WTC11 (cell line): ENCODE results near the gene CXorf49. TPM values are rescaled to one million over a fixed set of nuclear protein-coding genes. Genes with fewer than 3 reads are reported as not detected.
"Not testable (repeated sequence)": the region's sequence is repeated elsewhere in the genome, so short reads cannot be mapped to it uniquely, and the experiment has no call there.

Experiments
- ATAC-seq: fragments of 200-7000 bp; cut with Tn5 transposase; 2 replicates; pipeline ENCODE4 v1.10.0; 2021; ENCODE audit warnings: mild to moderate bottlenecking, moderate library complexity
- CTCF ChIA-PET: fragments of 300-600 bp; sonication (Branson Sonifier 250); formaldehyde crosslinking; loops from one replicate; lab custom pipeline; 2021; ENCODE audit warnings: antibody characterized with exemption; lab: Charles Lee
- POLR2A ChIA-PET: fragments of 350-600 bp; sonication (Branson Sonifier 250); formaldehyde crosslinking; loops from one replicate; lab custom pipeline; 2021; ENCODE audit warnings: antibody characterized with exemption; lab: Charles Lee
- DNase-seq: peaks from one replicate; pipeline ENCODE4 v3.0.0; 2021; ENCODE audit warnings: low spot score
- H3K27ac Mint-ChIP-seq: 2 replicates; pipeline ENCODE4 v1.8.0; 2021; ENCODE audit warnings: mixed read lengths
- H3K27me3 Mint-ChIP-seq: 2 replicates; pipeline ENCODE4 v1.8.0; 2021; ENCODE audit warnings: low read depth, mild to moderate bottlenecking, moderate library complexity, mixed read lengths
- H3K36me3 Mint-ChIP-seq: 2 replicates; pipeline ENCODE4 v1.8.0; 2021; ENCODE audit warnings: mixed read lengths
- H3K4me1 Mint-ChIP-seq: 2 replicates; pipeline ENCODE4 v1.8.0; 2022; ENCODE audit warnings: mixed read lengths
- H3K4me3 Mint-ChIP-seq: 2 replicates; pipeline ENCODE4 v1.8.0; 2021; ENCODE audit warnings: mild to moderate bottlenecking, moderate library complexity, mixed read lengths
- H3K9me3 Mint-ChIP-seq: 2 replicates; pipeline ENCODE4 v1.8.0; 2021; ENCODE audit warnings: mixed read lengths
- GTF2I ChIP-seq: fragments of 250-450 bp; sonication (Bioruptor Pico); conservative IDR thresholded peaks from 2 replicates; pipeline ENCODE4 v1.4.0; 2021; ENCODE audit warnings: mild to moderate bottlenecking
- HMGXB4 ChIP-seq: sonication (generic); formaldehyde crosslinking; IDR thresholded peaks from 2 replicates; pipeline ENCODE4 v1.8.1; 2023; ENCODE audit warnings: mild to moderate bottlenecking, moderate library complexity, missing genetic modification reagents
- JUN ChIP-seq: sonication (generic); formaldehyde crosslinking; IDR thresholded peaks from 2 replicates; pipeline ENCODE4 v1.8.0; 2023; ENCODE audit warnings: mild to moderate bottlenecking, missing genetic modification reagents
- MLX ChIP-seq: sonication (generic); formaldehyde crosslinking; IDR thresholded peaks from 2 replicates; pipeline ENCODE4 v1.8.1; 2023; ENCODE audit warnings: mild to moderate bottlenecking, missing genetic modification reagents, moderate library complexity
- NFE2L1 ChIP-seq: sonication (generic); formaldehyde crosslinking; IDR thresholded peaks from 2 replicates; pipeline ENCODE4 v1.8.1; 2023; ENCODE audit warnings: missing genetic modification reagents
- NFYB ChIP-seq: sonication (generic); formaldehyde crosslinking; conservative IDR thresholded peaks from 2 replicates; pipeline ENCODE4 v1.8.0; 2022; ENCODE audit warnings: low read depth, missing genetic modification reagents
- SMAD3 ChIP-seq: sonication (generic); formaldehyde crosslinking; IDR thresholded peaks from 2 replicates; pipeline ENCODE4 v1.8.0; 2022; ENCODE audit warnings: missing genetic modification reagents, mild to moderate bottlenecking, borderline replicate concordance
- SOX15 ChIP-seq: fragments of 250-450 bp; sonication (Bioruptor Pico); IDR thresholded peaks from 2 replicates; pipeline ENCODE4 v1.9.0; 2021; ENCODE audit warnings: mild to moderate bottlenecking
- STAT6 ChIP-seq: sonication (generic); formaldehyde crosslinking; conservative IDR thresholded peaks from 2 replicates; pipeline ENCODE4 v1.8.1; 2023; ENCODE audit warnings: mild to moderate bottlenecking, low read depth, missing genetic modification reagents, moderate library complexity
- ZNF532 ChIP-seq: fragments of 250-450 bp; sonication (Bioruptor Pico); IDR thresholded peaks from 2 replicates; pipeline ENCODE4 v1.9.0; 2021; ENCODE audit warnings: mild to moderate bottlenecking, borderline replicate concordance
- total RNA-seq: library from RNA; stranded (reverse); gene quantifications from 3 replicates; pipeline ENCODE4 v1.2.3, GENCODE V29; 2021
- TF ChIP-seq, protein P1 (sequence below): fragments of 250-450 bp; sonication (Bioruptor Pico); IDR thresholded peaks from 2 replicates; pipeline ENCODE4 v2.1.2; 2022; ENCODE audit warnings: mild to moderate bottlenecking, moderate library complexity
- TF ChIP-seq, protein P2 (sequence below): sonication (generic); formaldehyde crosslinking; IDR thresholded peaks from 2 replicates; pipeline ENCODE4 v1.8.0; 2022; ENCODE audit warnings: missing genetic modification reagents
- TF ChIP-seq, protein P3 (sequence below): fragments of 200-600 bp; IDR thresholded peaks from 2 replicates; pipeline ENCODE4 v1.8.0; 2022; ENCODE audit warnings: antibody characterized with exemption

CXorf49 gene
- total RNA-seq, 1 experiment from 2014 or later = not detected

DNA sequence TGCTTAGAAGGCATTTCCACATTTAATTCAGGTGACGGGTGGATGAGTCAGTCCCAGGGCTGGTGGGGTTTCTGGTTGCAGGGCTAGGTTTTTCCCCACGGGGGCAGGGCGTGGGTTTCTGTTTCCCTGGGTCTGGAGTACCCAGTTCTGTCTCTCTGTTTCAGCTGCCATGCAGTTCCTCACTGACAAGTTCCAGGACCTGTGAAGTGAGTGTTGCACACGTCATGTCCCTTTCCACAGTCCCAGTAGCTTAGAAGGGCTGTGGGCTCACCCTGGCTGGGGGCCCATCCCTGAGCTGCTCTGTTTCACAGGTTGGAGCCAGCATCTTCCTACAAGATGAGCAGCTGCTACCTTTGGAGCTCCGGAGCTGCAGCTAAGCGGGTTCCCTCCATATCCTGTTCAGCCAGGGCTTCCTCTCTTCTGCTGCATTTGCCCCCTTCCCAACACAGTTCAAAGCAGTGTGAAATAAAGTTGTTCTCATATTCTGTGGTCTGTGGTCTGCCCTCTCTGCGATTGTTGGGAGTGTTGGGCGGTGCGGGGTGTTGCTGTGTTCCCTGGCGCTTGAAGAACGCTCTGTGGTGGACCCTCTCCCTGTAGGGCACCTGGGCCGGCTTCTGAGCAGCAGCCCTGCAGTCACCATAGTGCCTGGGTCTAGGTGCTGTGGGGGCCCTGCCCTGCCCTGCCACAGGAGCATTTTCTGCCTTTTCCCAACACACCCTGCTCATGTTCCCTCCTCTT is 46.9 kb downstream of the CXorf49 start:
- TF ChIP-seq JUN (CRISPR knock-in tag) = no peak
- TF ChIP-seq, protein P1, sequence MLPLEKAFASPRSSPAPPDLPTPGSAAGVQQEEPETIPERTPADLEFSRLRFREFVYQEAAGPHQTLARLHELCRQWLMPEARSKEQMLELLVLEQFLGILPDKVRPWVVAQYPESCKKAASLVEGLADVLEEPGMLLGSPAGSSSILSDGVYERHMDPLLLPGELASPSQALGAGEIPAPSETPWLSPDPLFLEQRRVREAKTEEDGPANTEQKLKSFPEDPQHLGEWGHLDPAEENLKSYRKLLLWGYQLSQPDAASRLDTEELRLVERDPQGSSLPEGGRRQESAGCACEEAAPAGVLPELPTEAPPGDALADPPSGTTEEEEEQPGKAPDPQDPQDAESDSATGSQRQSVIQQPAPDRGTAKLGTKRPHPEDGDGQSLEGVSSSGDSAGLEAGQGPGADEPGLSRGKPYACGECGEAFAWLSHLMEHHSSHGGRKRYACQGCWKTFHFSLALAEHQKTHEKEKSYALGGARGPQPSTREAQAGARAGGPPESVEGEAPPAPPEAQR (CRISPR knock-in tag) = no peak
- TF ChIP-seq STAT6 (CRISPR knock-in tag) = no peak
- no peak for TF ChIP-seq SOX15 (CRISPR knock-in tag)
- H3K9me3 Mint-ChIP-seq = peaks cover 7% of the 10 kb centered on the region; the same call in 1 of the 2 replicates

DNA sequence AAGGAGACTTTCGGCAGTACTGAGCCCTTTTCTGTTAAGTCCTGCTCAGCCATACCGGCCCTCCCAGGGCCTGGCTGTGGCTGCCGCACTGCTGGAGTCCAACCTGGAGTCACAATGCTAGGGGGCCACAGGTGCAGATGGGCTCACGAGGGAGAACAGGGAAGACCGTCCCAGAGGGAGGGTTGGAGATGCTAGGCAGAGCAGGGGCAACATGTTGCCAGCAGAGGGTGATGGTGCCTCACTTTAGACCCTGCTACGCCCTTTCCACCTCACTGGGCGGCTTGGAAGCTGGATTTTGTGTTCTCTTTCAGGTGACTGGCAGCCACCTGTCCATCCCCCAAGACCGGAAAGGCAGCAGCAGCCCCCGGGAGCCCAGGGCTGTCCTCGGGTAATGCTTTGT is 48.1 kb downstream of the CXorf49 start:
- H3K4me3 Mint-ChIP-seq, POLR2A ChIA-PET, H3K27me3 Mint-ChIP-seq, H3K27ac Mint-ChIP-seq, H3K9me3 Mint-ChIP-seq, H3K36me3 Mint-ChIP-seq, H3K4me1 Mint-ChIP-seq: not testable (repeated sequence)
- CTCF ChIA-PET = interaction anchor here (0.9 kb wide), 1 partner anchor 189 kb away, joined by 4 read pairs; no protein-coding TSS in a partner anchor
- peak; percentile 97 for ATAC-seq
- peak; percentile 48 for DNase-seq

More for the DNA sequence above, 46.9 kb downstream of the CXorf49 start:
- H3K27me3 Mint-ChIP-seq = no peaks in the 10 kb centered on the region
- H3K27ac Mint-ChIP-seq = no peak overlapping the region
- no peaks in the 10 kb centered on the region for H3K4me1 Mint-ChIP-seq
- no peak overlapping the region for H3K4me3 Mint-ChIP-seq
- ChIA-PET POLR2A (no interaction called here), CTCF (no interaction called here)
- H3K36me3 Mint-ChIP-seq = no peaks in the 10 kb centered on the region; the same call in 1 of the 2 replicates
- DNase-seq (no peak), ATAC-seq (no peak)

GRCh38 chrX:71669492-71669891 is 48.6 kb downstream of the CXorf49 start:
- ChIA-PET POLR2A (no interaction called here), CTCF (interaction anchor here (0.8 kb wide), 1 partner anchor 201 kb away, joined by 3 read pairs; no protein-coding TSS in a partner anchor)
- Mint-ChIP-seq H3K9me3 (peaks cover 4% of the 10 kb centered on the region; the same call in 1 of the 2 replicates), H3K27ac (no peak overlapping the region), H3K27me3 (no peaks in the 10 kb centered on the region), H3K36me3 (no peaks in the 10 kb centered on the region), H3K4me1 (no peaks in the 10 kb centered on the region), H3K4me3 (no peak overlapping the region)
- ATAC-seq (no peak), DNase-seq (no peak)
- no peak for TF ChIP-seq HMGXB4 (CRISPR knock-in tag)
- no peak for TF ChIP-seq ZNF532 (CRISPR knock-in tag)
- no peak for TF ChIP-seq SMAD3 (CRISPR knock-in tag)
- no peak for TF ChIP-seq NFYB (CRISPR knock-in tag)
- TF ChIP-seq, protein P2, sequence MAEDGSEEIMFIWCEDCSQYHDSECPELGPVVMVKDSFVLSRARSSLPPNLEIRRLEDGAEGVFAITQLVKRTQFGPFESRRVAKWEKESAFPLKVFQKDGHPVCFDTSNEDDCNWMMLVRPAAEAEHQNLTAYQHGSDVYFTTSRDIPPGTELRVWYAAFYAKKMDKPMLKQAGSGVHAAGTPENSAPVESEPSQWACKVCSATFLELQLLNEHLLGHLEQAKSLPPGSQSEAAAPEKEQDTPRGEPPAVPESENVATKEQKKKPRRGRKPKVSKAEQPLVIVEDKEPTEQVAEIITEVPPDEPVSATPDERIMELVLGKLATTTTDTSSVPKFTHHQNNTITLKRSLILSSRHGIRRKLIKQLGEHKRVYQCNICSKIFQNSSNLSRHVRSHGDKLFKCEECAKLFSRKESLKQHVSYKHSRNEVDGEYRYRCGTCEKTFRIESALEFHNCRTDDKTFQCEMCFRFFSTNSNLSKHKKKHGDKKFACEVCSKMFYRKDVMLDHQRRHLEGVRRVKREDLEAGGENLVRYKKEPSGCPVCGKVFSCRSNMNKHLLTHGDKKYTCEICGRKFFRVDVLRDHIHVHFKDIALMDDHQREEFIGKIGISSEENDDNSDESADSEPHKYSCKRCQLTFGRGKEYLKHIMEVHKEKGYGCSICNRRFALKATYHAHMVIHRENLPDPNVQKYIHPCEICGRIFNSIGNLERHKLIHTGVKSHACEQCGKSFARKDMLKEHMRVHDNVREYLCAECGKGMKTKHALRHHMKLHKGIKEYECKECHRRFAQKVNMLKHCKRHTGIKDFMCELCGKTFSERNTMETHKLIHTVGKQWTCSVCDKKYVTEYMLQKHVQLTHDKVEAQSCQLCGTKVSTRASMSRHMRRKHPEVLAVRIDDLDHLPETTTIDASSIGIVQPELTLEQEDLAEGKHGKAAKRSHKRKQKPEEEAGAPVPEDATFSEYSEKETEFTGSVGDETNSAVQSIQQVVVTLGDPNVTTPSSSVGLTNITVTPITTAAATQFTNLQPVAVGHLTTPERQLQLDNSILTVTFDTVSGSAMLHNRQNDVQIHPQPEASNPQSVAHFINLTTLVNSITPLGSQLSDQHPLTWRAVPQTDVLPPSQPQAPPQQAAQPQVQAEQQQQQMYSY (CRISPR knock-in tag) = no peak
- TF ChIP-seq NFE2L1 = no peak
- no peak for TF ChIP-seq MLX (CRISPR knock-in tag)
- TF ChIP-seq, protein P3, sequence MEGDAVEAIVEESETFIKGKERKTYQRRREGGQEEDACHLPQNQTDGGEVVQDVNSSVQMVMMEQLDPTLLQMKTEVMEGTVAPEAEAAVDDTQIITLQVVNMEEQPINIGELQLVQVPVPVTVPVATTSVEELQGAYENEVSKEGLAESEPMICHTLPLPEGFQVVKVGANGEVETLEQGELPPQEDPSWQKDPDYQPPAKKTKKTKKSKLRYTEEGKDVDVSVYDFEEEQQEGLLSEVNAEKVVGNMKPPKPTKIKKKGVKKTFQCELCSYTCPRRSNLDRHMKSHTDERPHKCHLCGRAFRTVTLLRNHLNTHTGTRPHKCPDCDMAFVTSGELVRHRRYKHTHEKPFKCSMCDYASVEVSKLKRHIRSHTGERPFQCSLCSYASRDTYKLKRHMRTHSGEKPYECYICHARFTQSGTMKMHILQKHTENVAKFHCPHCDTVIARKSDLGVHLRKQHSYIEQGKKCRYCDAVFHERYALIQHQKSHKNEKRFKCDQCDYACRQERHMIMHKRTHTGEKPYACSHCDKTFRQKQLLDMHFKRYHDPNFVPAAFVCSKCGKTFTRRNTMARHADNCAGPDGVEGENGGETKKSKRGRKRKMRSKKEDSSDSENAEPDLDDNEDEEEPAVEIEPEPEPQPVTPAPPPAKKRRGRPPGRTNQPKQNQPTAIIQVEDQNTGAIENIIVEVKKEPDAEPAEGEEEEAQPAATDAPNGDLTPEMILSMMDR = no peak
- TF ChIP-seq GTF2I = no peak
